Activated effector memory CD4-positive, alpha-beta T cell treated with Interleukin-2 at 50 U/mL for 16 hours (primary cell): ENCODE results near the gene ITFG1.
"Not testable (repeated sequence)": the region's sequence is repeated elsewhere in the genome, so short reads cannot be mapped to it uniquely, and the experiment has no call there.

Experiments used
- DNase-seq: peaks from one replicate; pipeline ENCODE4 v3.0.0-alpha.2; 2020

ITFG1 gene

DNA sequence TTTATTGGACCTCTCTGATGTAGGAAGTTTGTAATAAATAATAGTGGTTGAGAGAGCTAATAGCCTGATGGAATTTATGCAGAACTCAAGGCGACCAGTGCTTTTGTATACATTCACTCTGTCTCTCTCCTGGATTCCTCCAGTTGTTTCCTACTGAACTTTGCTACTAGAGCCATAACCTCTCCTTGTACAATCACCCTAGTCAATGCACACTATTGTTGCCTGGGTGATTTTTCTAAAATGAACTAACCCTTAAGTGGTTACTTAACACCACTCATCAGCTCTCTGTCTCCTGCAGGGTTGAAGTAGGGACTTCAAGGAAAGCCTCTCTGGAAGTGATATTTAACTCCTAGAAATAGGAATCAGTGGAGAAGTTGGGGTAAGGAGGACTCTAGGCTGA is 9.9 kb upstream of the ITFG1 start:
- DNase-seq, result no peak

DNA sequence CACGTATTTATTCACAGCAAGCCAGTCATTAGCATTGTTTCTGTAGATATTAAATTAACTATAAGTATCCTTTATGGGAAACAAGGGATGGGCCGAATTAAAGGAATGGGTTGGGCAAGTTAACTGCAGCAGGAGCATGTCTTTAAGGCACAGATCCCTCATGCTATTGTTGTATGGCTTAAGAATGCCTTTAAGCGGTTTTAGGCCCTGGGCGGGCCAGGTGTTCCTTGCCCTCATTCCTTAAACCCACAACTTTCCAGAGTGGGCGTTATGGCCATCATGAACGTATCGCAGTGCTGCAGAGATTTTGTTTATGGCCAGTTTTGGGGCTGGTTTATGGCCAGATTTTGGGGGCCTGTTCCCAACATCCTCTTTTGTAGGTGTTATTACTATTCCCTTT is 9.3 kb upstream of the ITFG1 start:
- DNase-seq, result no peak

DNA sequence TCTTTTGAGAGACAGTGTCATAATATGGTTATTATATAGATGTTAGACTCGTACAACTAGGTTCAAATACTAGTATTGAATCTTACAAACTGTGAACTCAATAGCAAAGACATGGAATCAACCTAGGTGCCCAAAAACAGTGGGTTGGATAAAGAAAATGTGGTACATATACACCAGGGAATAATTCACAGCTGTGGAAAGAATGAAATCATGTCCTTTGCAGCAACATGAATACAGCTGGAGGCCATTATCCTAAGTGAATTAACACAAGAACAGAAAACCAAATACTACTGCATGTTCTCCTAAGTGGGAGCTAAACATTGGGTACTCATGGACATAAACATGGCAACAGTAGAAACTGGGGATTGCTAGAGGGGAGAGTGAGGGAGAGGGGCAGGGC is 8.4 kb upstream of the ITFG1 start:
- no peak for DNase-seq

DNA sequence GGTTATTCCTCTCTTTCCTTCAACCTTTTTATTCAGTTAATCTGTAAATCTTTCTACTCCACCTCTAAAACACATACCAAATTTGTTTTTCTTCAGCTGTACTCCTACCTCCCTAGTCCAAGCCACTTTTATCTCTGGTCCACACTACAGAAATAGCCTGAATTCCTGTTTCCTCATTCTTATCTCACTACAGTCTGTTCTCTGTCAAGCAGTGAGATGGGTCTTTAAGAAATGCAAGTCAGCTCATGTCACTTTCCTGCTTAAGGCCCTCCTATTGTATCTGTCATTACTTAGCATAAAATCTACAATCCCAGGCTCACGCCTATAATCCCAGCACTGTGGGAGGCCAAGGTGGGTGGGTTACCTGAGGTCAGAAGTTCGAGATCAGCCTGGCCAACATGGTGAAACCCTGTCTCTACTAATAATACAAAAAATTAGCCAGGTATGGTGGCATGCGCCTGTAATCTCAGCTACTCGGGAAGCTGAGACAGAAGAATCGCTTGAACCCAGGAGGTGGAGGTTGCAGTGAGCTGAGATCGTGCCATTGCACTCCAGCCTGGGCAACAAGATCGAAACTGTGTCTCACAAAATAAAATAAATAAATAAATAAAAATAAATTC is 7.3 kb upstream of the ITFG1 start:
- DNase-seq, result not testable (repeated sequence)

DNA sequence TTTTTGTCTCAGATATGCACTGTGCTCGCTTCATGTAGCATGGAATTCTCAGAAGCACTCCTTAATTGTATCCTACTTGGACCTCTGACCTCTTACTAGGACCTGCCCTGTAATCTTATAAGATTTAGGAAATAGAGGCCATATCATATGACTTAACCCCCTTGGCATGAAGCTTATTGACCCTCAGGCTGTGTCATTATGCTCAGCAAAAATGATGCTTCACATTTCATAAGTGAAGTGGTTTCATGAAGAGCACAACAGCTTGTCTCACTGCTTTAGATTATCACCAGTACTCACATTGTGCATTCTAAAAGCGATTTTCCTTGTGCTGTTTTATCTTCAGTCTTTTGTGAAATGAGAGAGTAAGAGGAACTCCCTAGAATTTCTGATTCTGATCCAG is 6.6 kb upstream of the ITFG1 start:
- DNase-seq, result no peak

DNA sequence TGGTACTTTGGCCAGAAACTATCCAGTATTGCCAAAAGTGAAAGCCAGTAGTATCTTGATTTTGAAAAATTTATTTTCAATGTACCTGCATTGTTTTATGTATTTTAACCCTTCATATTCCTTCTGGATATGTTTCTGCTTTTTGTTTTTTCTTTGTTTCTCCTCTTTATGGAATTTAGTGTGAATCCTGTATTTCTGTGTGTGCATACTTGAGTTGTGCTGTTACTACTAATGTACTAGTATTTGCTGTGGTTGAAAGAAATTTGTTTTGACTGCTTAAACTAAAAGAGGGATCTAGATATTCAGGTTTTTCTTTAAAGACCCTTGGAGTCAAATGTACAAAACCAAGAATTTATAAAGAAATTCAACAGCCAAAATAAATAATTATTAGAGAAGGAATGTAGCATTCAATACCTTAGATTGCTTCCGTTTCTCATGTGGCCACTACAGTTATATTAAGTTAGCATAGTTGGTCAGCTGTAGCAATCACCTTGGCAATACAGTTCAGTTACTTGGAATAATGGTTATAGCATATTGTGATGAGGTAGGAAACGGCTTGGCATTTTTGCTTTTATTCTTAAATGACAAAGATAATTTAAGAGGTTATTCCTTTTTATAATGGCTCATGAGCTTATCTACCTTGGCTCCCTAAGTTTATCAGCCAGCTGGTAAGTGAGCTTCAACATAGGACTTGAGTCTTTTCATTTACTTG is 5.2 kb upstream of the ITFG1 start:
- no peak for DNase-seq

DNA sequence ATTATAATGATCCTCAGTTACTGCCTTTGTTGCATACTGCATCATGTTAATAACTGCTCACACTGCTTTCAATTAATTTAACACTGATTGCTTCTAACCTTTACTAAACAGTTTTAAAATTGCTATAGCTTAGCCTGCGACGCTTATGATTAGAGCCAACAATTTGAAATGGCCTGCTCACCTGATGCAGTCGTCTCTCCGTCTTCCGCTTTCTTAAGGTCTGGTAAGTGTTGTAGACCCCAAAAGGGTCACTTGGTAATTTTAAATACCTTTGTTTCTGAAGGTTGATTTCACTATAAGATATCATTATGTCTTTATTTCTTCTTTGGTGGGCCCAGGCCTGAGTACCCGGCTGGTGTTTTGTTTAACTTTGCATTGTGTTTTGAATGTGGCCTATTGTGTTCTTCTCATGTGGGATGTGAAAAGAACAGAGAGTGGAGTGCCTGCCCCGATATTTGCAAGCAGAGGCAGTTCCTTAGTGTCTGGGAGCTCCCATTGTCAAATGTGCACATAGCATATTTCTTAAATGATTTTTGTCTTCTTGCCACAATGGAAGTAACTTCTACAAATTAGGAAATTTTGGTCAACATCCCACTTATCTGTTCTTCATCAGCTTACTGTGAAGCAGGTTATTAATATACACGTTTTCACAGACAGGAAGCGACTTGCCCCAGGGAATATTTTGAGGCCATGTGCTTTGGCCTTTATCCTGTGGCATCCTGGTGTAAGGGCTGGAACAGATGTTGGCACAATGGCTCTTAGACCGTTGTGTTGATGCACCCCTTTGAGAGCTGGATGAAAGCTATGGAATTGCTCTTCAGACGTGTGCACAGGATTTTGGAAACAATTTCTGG is 3.1 kb upstream of the ITFG1 start:
- DNase-seq, result no peak

DNA sequence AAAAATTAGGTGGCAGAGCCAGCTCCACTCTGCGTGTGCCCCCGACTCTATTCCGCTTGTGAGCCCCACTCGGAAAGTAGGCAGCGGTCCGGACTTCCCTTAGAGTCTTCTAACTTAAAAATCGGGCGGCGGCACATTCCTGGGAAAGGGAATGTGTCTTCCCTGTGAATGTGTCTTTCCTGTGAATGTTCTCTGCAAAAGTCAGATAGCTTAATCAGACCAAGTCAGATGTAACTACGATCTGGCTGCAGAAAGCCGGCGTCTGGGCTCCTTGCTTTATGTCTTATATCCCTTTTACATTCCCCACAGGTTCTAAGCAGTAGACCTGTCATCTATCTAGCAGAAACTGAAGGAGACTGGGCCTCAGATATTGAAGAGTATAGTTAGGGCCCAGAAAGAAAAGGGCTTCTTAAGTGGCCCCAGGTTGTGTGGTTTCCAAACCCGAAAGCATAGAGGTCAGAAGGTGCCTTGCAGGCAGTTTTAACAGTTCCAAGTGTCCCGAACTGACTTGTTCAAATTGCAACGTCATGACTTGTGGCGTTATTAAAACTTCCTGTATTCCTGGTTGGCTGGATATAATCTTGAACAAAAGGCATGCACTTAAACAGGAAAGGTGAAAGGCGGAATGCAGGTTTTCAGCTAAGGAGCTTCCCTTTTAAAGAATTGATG is 869 bp upstream of the ITFG1 start:
- DNase-seq, result no peak

DNA sequence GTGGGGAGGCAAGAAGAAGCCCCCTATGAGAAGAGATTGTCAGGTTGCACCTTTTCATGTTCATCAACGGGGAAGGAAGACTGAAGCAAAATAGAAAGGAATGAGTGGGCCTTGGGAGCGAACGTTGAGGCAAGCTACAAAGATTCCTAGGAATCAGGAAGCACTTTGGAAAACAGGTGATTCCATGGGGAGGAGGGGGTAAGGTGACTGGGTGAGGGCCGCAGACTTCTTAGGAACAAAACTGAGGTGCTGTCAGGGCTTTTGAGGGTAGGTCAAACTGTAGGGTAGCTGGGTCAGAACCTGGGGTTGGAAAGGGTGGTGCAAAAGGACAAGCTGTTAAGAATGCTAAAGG is 528 bp downstream of the ITFG1 start:
- no peak for DNase-seq

DNA sequence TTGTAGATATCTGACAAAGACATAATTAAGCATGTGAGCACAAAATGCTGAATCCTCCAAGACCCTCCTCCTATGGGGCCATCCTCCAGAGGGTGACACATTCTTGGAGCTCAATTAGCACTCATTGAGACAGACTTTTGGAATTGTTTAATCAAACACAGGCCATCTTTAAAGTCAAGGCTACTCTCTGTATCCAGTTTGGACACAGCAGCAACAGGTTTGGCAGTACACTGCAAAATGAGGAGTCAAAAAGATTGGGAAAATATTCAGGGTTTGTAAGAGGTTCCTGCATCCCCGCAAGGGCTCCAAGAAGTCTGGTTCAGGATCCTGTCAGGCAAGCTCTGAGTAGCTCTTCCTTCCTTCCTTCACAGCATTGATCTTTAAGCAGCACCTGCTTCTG is 1.3 kb downstream of the ITFG1 start:
- no peak for DNase-seq

DNA sequence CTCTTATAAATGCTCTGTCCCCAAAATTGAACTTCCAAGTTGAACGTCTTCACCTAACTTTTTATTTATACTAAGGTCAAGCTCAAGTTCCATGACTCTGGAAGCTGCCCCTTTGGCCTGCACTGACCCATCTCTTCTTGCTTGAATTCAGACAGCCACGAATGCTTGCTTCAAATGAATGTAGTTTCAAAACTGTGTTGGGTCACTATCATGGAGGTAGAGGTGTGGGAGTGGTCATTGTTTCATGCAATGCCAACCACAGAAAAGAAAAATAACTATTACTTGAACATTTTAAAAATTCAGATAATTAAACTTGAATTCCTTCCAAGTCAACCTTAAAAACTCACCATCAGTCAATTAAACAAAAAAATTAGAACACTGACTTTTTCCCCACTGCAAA is 2.5 kb downstream of the ITFG1 start:
- no peak for DNase-seq

DNA sequence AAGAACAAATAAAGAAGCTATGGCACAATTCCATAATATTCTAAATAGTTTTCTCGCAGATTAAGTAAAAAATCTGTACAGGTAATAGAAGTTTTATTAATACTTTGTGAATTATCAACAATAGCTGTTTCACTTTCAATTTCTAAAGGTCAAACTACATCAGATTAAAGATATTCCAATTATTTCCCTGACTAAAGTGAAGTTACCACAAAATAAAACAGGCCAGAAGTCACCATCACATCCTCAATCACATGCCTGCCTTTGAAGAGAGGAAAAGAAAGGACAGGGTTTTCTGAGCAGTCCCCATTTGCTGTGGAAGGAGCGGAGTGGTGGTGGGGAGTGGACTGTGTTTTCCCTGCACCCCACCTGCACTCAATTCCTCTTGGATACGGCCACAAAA is 11.1 kb downstream of the ITFG1 start:
- no peak for DNase-seq

DNA sequence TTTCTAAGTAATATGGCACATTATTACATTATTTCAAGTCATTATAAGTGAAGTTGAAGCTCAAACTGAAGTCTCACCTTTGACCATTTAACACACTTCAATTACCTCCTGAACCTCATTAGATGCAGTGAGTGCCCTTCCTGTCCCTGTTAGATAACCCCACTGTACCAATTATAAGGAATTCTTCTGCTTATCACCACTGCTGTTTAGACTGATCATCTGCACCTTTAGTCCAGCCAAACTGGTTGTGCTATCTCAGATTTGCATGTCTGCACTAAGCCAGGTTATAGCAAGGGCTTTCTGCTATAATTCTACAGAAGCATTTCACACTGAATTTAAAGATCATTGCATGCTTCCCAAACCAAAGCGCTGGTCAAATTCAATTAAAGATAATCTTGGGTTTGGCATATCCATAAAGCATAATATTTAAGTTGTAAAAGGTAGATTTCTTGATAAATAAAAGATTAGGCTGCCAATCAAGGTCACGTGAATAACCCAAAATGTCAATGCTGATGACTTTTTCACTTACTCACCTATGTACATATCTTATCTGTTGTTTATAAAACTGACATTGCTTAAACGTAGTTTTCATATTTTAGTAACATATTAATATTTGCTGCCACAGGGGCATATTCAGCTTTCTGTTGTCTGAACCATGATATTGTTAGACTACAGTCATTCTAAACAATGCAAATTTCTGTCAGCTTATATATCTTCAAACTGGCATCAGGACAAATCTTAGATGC is 11.9 kb downstream of the ITFG1 start:
- no peak for DNase-seq

DNA sequence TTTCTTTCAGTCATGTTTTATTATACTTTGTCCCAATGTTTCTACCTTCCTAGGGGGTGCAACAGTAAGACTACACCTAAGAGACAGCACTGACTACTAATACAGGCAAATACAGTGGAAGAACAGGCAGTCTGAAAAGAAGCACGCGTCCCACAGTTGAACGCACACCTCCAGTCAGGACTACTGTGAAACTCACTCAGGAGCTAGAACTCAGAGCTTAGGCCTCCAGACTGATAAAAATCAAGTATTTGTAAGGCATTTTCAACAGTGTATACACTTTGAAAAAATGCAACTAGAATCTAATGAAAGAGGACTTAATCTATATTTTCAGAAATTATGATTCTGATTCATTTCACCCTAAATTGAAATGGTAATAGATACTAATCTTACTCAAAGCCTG is 14.4 kb downstream of the ITFG1 start:
- no peak for DNase-seq

DNA sequence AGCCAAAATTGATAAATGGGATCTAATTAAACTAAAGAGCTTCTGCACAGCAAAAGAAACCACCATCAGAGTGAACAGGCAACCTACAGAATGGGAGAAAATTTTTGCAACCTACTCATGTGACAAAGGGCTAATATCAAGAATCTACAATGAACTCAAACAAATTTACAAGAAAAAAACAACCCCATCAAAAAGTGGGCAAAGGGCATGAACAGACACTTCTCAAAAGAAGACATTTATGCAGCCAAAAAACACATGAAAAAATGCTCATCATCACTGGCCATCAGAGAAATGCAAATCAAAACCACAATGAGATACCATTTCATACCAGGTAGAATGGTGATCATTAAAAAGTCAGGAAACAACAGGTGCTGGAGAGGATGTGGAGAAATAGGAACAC is 18.0 kb downstream of the ITFG1 start:
- not testable (repeated sequence) for DNase-seq

DNA sequence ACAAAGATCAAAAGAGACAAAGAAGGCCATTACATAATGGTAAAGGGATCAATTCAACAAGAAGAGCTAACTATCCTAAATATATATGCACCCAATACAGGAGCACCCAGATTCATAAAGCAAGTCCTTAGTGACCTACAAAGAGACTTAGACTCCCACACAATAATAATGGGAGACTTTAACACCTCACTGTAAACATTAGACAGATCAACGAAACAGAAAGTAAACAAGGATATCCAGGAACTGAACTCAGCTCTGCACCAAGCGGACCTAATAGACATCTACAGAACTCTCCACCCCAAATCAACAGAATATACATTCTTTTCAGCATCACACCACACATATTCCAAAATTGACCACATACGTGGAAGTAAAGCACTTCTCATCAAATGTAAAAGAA is 20.8 kb downstream of the ITFG1 start:
- DNase-seq, result not testable (repeated sequence)

DNA sequence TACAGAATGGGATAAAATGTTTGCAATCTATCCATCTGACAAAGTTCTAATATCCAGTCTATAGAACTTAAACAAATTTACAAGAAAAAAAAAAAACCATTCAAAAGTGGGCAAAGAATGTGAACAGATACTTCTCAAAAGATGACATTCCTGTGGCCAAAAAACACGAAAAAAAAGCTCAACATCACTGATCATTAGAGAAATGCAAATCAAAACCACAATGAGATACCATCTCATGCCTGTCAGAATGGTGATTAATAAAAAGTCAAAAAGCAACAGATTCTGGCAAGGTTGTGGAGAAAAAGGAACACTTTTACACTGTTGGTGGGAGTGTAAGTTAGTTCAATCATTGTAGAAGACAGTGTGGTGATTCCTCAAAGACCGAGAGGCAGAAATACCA is 26.6 kb downstream of the ITFG1 start:
- DNase-seq, result not testable (repeated sequence)

DNA sequence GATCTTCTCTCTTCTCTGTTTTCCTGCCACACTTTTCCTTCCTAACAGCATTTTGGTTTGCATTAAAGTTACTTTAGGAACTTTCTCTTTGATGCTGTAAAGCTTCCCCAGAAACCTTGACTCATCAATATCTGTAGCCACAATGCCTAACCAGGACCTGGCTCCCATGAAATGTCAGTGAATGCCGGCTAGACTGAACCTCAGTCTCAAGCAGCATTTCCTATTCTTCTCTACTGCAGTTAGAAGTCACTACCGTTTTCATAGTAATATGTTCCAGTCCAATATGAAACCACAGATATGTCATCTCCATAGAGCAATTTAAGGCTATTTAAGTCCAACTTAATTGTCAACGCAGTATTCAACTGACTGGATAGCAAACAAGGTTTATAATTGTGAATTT is 28.9 kb downstream of the ITFG1 start:
- no peak for DNase-seq

DNA sequence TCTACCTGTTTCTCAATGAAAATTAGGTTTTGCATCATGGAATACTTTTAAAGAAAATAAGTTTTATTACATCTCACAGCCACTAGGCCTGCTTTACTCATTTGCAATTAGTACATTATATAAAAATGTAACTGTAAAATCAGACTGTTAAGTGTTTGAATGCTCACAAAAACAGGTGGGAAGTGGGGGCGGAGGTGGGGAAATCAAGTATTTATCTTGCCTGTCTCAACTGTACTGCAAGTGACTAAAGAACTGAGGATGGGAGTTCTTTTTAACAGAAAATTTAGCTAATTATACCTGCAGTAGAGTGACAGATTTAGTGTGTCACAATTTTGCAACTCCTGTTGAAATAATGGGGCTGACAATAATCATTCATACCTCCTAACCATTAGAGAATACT is 34.1 kb downstream of the ITFG1 start:
- DNase-seq, result no peak

DNA sequence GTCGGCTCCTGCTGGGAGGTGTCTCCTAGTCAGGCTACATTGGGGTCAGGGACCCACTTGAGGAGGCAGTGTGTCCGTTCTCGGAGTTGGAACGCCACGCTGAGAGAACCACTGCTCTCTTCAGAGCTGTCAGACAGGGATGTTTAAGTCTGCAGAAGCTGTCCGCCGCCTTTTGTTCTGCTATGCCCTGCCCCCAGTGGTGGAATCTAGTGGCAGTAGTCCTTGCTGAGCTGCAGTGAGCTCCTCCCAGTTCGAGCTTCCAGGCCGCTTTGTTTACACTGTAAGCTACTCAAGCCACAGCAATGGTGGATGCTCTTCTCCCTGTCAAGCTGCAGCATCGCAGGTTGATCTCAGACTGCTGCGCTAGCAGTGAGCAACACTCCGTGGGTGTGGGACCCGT is 36.0 kb downstream of the ITFG1 start:
- no peak for DNase-seq

DNA sequence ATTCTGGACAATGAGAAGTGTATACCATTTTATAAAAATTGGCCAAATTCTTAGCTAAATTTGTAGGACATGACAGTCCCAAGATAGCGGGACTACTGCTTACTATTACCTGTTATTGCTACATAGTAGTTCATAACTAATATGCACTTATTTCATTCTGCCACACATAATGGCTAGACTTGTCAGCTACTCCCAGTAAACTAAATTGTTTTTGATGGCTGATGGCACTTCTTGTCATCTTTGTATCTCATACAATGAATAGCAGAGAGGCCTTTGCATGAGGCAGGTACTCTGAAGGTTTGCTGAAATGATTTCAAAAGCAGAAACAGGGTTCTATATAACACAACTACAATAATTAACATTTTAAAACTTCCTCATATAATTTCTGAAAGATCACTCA is 44.0 kb downstream of the ITFG1 start:
- DNase-seq, result no peak

DNA sequence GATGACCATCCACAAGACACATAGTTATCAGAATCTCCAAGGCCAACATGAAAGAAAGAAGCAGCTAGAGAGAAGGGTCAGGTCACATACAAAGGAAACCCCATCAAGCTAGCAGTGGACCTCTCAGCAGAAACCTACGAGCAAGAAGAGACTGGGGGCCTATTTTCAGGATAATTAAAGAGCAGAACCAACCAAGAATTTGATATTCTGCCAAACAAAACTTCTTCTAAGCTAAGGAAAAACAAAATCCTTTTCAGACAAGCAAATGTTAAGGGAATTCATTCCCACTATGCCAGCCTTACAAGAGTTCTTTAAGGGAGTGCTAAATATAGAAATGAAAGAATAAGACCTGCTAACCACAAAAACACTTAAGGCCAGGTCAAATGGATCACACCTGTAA is 47.8 kb downstream of the ITFG1 start:
- no peak for DNase-seq

DNA sequence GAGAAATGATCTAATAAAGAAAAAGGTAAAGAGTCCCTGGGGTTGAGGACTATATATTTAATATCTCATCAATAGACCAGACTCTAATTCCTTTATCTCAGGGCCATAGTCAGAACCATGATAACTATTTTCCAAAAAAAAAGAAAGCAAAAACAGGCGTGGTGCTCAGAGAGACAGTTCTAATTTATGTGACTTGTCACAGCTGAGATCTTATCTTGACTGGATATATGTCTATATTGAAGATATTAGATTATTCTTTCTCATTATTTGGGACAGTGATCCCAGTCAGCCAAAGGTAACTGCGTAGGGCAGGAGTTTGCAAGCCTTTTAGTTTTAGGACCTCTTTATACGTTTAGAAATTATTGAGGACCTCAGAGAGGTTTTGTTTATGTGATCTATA is 52.4 kb downstream of the ITFG1 start:
- no peak for DNase-seq
